ENCODE results near the gene ATF6. TPM values are rescaled to one million over a fixed set of nuclear protein-coding genes. Genes with fewer than 3 reads are reported as not detected.

ATF6 gene
- total RNA-seq, 1 donor from 2014 or later, result 22.9 TPM

DNA sequence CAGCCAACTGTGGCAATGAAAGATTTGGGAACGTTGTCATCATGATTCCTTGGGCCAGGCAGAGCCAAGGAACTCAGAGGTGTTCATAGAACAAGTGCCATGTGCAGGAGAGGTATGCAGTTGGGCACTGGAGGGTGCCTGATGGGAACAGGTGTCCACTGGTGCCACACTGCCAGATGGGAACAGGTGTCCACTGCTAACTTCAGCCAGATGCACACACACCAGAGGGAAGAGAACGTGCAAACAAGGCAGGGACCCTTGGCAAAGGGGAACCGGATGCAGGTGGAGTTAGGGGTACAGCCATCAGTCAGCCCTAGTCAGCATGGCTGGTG is 244.0 kb downstream of the ATF6 start:
- H3K36me3 Mint-ChIP-seq, result peaks cover 22% of the 10 kb centered on the region

GRCh38 chr1:162011337-162012012 is 245.4 kb downstream of the ATF6 start:
- Mint-ChIP-seq H3K36me3 (peaks cover 32% of the 10 kb centered on the region), H3K4me1 (ENCODE audit: unreplicated experiment) (peaks cover under 1% of the 10 kb centered on the region), H3K9me3 (no peaks in the 10 kb centered on the region), H3K4me3 (no peak overlapping the region), H3K27me3 (no peaks in the 10 kb centered on the region), H3K27ac (no peak overlapping the region)
- TF ChIP-seq, protein P1, sequence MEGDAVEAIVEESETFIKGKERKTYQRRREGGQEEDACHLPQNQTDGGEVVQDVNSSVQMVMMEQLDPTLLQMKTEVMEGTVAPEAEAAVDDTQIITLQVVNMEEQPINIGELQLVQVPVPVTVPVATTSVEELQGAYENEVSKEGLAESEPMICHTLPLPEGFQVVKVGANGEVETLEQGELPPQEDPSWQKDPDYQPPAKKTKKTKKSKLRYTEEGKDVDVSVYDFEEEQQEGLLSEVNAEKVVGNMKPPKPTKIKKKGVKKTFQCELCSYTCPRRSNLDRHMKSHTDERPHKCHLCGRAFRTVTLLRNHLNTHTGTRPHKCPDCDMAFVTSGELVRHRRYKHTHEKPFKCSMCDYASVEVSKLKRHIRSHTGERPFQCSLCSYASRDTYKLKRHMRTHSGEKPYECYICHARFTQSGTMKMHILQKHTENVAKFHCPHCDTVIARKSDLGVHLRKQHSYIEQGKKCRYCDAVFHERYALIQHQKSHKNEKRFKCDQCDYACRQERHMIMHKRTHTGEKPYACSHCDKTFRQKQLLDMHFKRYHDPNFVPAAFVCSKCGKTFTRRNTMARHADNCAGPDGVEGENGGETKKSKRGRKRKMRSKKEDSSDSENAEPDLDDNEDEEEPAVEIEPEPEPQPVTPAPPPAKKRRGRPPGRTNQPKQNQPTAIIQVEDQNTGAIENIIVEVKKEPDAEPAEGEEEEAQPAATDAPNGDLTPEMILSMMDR (conservative IDR thresholded peaks at IDR 0.05), result no peak
- DNase-seq (ENCODE audit: extremely low spot score, unreplicated experiment), result no peak

More for the DNA sequence above, 244.0 kb downstream of the ATF6 start:
- Mint-ChIP-seq H3K27ac (no peak overlapping the region), H3K4me1 (ENCODE audit: unreplicated experiment) (peaks cover 5% of the 10 kb centered on the region), H3K4me3 (no peak overlapping the region), H3K27me3 (no peaks in the 10 kb centered on the region), H3K9me3 (no peaks in the 10 kb centered on the region)
- DNase-seq (ENCODE audit: extremely low spot score, unreplicated experiment), result no peak
- TF ChIP-seq, protein P1 (conservative IDR thresholded peaks at IDR 0.05), result no peak

DNA sequence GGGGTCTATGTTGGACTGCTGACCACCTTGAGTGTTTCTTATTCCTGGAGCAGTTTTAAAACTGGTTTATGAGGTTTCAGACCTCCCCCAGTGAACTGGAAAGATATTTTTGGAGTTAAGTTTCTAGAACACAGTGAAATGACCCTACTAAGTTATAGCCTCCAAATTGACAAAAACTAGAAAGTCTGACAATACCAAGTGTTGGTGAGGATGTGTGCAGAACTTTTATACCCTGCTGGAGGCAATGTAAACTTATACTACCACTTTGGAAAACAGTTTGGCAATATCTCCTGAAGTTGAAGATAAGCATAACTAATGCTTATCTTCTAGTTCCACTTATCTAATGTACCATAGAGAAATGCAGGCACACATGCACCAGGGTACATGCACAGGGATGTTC is 247.2 kb downstream of the ATF6 start:
- peaks cover 46% of the 10 kb centered on the region for H3K36me3 Mint-ChIP-seq
- TF ChIP-seq, protein P1 (conservative IDR thresholded peaks at IDR 0.05), result no peak

More for the DNA sequence above, 247.2 kb downstream of the ATF6 start:
- Mint-ChIP-seq H3K9me3 (no peaks in the 10 kb centered on the region), H3K27me3 (no peaks in the 10 kb centered on the region), H3K4me3 (no peak overlapping the region), H3K4me1 (ENCODE audit: unreplicated experiment) (no peaks in the 10 kb centered on the region), H3K27ac (no peak overlapping the region)
- DNase-seq (ENCODE audit: extremely low spot score, unreplicated experiment), result no peak

Other genes starting within 250 kb of the ATF6 start
- gene HSPA6, start 241.8 kb upstream of the ATF6 start, total RNA-seq (ENCODE audit: low replicate concordance), result 0.77 and 1.0 TPM in 2 replicates
- 0.17 TPM in 1 of 2 replicates, not detected in the other for gene FCGR3A, start 216.5 kb upstream of the ATF6 start, total RNA-seq (ENCODE audit: low replicate concordance)
- not detected in 2 replicates for gene FCGR3B, start 135.1 kb upstream of the ATF6 start, total RNA-seq (ENCODE audit: low replicate concordance)
- 0.19 and 0.33 TPM in 2 replicates for gene FCGR2B, start 103.2 kb upstream of the ATF6 start, total RNA-seq (ENCODE audit: low replicate concordance)
- 0.22 TPM in 1 of 2 replicates, not detected in the other for gene FCRLA, start 59.1 kb upstream of the ATF6 start, total RNA-seq (ENCODE audit: low replicate concordance)
- 0.45 and 0.82 TPM in 2 replicates for gene FCRLB, start 44.8 kb upstream of the ATF6 start, total RNA-seq (ENCODE audit: low replicate concordance)
- gene DUSP12, start 16.5 kb upstream of the ATF6 start, total RNA-seq (ENCODE audit: low replicate concordance), result 23.7 and 34.0 TPM in 2 replicates